Measurements from ENCODE around the gene CCDC183.

DNA sequence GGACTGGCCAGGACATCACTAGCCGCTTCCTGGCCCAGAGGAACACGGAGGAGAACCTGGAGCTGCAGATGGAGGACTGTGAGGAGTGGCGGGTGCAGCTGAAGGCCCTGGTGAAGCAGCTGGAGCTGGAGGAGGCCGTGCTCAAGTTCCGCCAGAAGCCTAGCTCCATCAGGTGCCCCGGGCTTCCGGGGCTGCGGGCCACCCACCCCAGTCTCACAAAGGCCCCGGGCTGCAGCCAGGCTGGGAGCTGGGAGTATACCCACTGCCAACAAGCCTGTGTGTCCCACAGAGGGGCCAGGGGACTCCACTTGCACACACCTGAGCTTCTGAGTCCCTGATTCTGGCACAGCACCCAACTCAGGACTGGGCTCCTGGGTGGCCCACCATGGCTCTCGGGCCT, 9.9 kb downstream of the CCDC183 start:
- TF ChIP-seq, protein P1, sequence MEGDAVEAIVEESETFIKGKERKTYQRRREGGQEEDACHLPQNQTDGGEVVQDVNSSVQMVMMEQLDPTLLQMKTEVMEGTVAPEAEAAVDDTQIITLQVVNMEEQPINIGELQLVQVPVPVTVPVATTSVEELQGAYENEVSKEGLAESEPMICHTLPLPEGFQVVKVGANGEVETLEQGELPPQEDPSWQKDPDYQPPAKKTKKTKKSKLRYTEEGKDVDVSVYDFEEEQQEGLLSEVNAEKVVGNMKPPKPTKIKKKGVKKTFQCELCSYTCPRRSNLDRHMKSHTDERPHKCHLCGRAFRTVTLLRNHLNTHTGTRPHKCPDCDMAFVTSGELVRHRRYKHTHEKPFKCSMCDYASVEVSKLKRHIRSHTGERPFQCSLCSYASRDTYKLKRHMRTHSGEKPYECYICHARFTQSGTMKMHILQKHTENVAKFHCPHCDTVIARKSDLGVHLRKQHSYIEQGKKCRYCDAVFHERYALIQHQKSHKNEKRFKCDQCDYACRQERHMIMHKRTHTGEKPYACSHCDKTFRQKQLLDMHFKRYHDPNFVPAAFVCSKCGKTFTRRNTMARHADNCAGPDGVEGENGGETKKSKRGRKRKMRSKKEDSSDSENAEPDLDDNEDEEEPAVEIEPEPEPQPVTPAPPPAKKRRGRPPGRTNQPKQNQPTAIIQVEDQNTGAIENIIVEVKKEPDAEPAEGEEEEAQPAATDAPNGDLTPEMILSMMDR (IDR thresholded peaks at IDR 0.05 in 8 of 11, conservative IDR thresholded peaks at IDR 0.05 in 3 of 11): no peak
- no peak for TF ChIP-seq POLR2AphosphoS5 (IDR thresholded peaks at IDR 0.05)

All from spleen (tissue), 7 donors.